Activated naive CD4-positive, alpha-beta T cell treated with anti-CD3 and anti-CD28 coated beads, Interleukin-2, amount 50 U/mL, for 72 hours (primary cell): ENCODE measurements around the gene TACC2. TPM values are rescaled to one million over a fixed set of nuclear protein-coding genes. Genes with fewer than 3 reads are reported as not detected.
"Not testable (repeated sequence)": the region's sequence is repeated elsewhere in the genome, so short reads cannot be mapped to it uniquely, and the experiment has no call there.

Experiments used
- ATAC-seq, 2 donors: fragments of 150-1000 bp; cut with Tn5 transposase; 2 replicates each; pipeline ENCODE4 v1.10.0; 2021; ENCODE audit warnings: mild to moderate bottlenecking in 2 of 2, moderate library complexity in 2 of 2
- DNase-seq, 2 donors: peaks; one replicate each; pipeline ENCODE4 v3.0.0; 2021 to 2022; ENCODE audit warnings: low spot score in 2 of 2
- H3K27ac Mint-ChIP-seq, 2 donors: one replicate each; pipeline ENCODE4 v1.8.0; 2022; ENCODE audit warnings: mild to moderate bottlenecking in 2 of 2, mixed read lengths in 2 of 2
- H3K36me3 Mint-ChIP-seq, 2 donors: one replicate each; pipeline ENCODE4 v1.8.0; 2022; ENCODE audit warnings: mixed read lengths in 2 of 2
- H3K9me3 Mint-ChIP-seq, 2 donors: one replicate each; pipeline ENCODE4 v1.8.0; 2022; ENCODE audit warnings: mixed read lengths in 2 of 2
- total RNA-seq, 2 donors: library from RNA; stranded (reverse); gene quantifications; one replicate each; pipeline ENCODE4 v1.2.3, GENCODE V29; 2022

Gene TACC2
- total RNA-seq, 2 donors from 2014 or later = not detected

DNA sequence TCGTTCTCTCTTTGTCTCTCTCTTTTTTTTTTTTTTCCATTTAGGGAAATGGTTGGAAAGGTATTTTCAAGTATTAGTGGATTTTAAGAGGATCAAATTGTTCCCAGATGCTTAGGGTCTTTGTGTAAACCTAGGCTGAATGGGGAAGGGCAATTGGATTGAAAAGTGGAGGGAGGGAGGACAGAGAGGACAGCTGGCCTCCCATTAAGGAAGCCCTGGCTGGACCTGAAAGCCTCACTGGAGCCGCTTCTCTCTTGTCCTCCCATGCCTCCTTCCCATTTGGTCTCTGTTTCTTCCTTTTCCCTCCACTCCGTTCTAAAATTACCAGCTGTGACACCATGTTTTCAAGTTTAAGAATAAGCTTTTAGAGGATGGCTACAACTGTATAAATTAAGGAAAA, 104.1 kb downstream of the TACC2 start:
- Mint-ChIP-seq H3K36me3 (no peaks in the 10 kb centered on the region), H3K27ac (no peak overlapping the region), H3K9me3 (no peaks in the 10 kb centered on the region)
- no peak for DNase-seq
- no peak for ATAC-seq

DNA sequence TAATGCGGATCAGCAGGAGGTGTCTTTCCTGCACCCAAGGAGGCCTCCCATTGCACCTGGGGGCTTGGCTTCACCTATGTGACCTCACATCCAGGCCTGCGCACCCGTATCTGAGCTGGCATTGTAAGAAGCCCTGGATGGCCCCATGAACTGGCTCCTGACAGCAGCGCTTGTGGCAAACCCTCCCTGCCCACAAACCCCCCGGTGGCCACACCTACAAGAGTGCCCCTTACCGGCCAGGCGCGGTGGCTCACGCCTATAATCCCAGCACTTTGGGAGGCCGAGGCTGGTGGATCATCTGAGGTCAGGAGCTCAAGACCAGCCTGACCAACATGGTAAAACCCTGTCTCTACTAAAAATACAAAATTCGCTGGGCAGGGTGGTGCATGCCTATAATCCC, 107.2 kb downstream of the TACC2 start:
- not testable (repeated sequence) for DNase-seq, H3K36me3 Mint-ChIP-seq, H3K27ac Mint-ChIP-seq, ATAC-seq, H3K9me3 Mint-ChIP-seq

GRCh38 chr10:122096705-122097104, 107.7 kb downstream of the TACC2 start:
- no peaks in the 10 kb centered on the region for H3K9me3 Mint-ChIP-seq
- DNase-seq (no peak), ATAC-seq (no peak)
- H3K27ac Mint-ChIP-seq = no peak overlapping the region
- H3K36me3 Mint-ChIP-seq = no peaks in the 10 kb centered on the region

- DNase-seq = no peak
- Mint-ChIP-seq H3K27ac (no peak overlapping the region), H3K9me3 (no peaks in the 10 kb centered on the region), H3K36me3 (no peaks in the 10 kb centered on the region)
- ATAC-seq = no peak
Observed at GRCh38 chr10:122097935-122098334, 109.0 kb downstream of the TACC2 start.

DNA sequence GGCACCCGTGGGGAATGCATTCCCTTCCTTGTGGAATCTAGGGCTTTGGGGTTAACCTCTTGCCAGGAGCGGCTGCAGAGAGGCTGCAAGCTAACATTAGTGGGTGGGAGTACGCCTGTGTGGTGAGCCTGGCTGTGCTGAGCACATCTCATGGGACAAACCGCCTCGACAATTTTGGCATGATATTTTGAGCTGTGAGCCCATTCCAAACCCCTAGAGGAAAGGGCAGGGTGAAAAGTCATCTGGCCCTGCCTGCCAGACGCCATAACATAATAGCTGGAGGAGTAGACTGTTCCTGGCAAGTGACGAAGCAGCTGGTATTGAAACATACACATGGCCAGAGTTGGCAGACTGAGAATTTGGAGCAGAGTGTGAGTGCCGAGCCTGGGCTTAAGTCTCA, 110.0 kb downstream of the TACC2 start:
- H3K9me3 Mint-ChIP-seq = no peaks in the 10 kb centered on the region
- DNase-seq (no peak), ATAC-seq (no peak)
- H3K27ac Mint-ChIP-seq = no peak overlapping the region
- no peaks in the 10 kb centered on the region for H3K36me3 Mint-ChIP-seq

DNA sequence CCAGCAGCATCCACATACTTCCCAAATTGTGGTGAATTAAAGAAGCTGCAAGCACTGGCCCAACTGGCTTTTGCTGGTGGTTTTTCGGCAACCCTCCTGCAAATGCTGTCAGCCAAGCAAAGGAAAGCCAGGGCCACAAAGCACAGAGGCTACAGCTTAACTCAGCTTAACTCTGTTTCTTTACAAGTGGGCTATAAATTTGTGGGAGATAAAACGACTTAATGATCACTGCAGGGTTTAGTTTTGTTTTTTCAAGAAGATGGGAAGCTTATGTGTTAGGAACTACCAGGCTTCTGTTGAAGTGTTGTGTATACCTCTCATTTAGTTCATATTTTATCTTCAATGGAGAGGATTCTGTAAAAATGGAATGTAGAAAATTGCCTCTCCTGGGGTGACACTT, 110.6 kb downstream of the TACC2 start:
- DNase-seq = no peak
- no peak overlapping the region for H3K27ac Mint-ChIP-seq
- ATAC-seq = no peak
- no peaks in the 10 kb centered on the region for H3K9me3 Mint-ChIP-seq
- no peaks in the 10 kb centered on the region for H3K36me3 Mint-ChIP-seq

DNA sequence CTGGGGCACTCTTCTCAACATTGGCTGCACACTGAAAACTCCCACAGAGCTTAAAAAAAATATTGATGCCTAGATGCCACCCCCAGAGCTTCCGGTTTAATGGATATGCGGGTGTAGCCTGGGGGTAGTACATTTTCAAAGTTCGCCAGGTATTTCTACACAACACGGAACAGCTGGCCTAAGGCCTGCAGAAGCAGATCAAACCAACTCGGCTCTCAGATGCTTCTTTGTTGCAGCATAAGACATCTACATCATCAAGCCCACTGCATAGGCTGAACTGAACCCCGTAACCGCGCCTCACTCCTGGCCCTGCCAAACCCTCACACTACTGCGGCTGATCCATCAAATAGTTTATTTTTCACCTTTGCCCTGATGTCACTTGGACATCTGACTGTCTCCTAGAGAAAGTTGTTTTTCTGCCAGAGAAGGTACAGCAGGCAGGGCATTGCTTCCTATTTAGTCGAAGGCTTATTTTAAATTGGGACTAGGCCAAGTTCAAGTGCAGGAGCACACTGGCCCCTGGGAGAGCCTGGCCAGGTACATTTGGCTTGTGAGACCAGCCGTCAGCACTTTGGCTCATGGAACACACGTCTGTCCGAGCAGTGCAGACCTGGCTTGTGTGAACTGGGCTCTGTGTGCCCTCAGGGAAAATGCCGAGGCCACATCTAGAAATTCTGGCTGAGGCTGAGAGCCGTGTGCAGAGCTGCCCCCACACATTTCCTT, 113.3 kb downstream of the TACC2 start:
- H3K36me3 Mint-ChIP-seq = no peaks in the 10 kb centered on the region
- no peak overlapping the region for H3K27ac Mint-ChIP-seq
- H3K9me3 Mint-ChIP-seq = no peaks in the 10 kb centered on the region
- DNase-seq = no peak
- no peak for ATAC-seq

DNA sequence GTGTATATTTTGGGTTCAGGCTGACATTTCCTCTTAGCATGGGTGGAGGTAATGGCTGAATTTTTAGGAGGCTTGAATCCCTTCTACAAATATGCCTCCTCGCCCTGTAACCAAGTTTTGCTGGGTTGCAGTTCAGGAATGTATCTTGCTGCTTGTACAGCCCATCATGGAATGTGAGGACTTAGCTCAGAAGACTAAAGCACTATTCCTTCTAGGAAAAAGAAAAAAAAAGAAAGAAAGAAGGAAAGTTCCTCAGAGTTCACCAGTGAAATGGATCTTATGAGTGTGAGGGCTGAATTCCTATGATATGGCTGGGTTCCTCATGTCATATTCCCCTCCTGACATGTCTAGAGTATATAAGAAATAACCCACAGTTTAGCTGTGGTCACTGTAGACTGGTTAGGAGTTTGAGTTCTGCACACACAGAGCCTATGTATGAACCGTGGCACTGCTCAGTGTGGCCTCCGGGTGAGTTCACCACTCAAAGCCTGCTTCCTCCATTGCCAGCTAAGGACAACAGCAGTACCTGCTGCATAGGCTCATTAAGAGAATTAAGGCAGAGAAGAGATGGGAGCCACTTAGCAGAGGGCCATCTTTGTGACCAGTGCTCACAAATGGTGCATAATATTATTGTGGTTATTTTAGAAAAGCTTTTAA, 114.0 kb downstream of the TACC2 start:
- H3K27ac Mint-ChIP-seq = no peak overlapping the region
- no peaks in the 10 kb centered on the region for H3K9me3 Mint-ChIP-seq
- no peak for ATAC-seq

GRCh38 chr10:122103592-122103991, 114.6 kb downstream of the TACC2 start:
- DNase-seq (no peak), ATAC-seq (no peak)
- H3K36me3 Mint-ChIP-seq = no peaks in the 10 kb centered on the region
- no peaks in the 10 kb centered on the region for H3K9me3 Mint-ChIP-seq
- H3K27ac Mint-ChIP-seq = no peak overlapping the region

More for the DNA sequence above, 114.0 kb downstream of the TACC2 start:
- H3K36me3 Mint-ChIP-seq = no peaks in the 10 kb centered on the region
- no peak for DNase-seq

DNA sequence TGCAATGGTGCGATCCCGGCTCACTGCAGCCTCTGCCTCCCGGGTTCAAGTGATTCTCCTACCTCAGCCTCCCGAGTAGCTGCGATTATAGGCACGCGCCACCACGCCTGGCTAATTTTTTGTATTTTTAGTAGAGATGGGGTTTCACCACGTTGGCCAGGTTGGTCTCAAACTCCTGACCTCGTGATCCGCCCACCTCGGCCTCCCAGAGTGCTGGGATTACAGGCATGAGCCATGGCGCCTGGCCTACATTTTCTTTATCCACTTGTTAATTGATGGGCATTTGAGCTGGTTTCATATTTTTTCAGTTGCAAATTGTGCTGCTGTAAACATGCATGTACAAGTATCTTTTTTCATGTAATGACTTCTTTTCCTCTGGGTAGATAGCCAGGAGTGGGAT, 119.8 kb downstream of the TACC2 start:
- H3K36me3 Mint-ChIP-seq, DNase-seq, H3K9me3 Mint-ChIP-seq, ATAC-seq, H3K27ac Mint-ChIP-seq: not testable (repeated sequence)

- no peak overlapping the region for H3K27ac Mint-ChIP-seq
- no peaks in the 10 kb centered on the region for H3K9me3 Mint-ChIP-seq
- no peaks in the 10 kb centered on the region for H3K36me3 Mint-ChIP-seq
- DNase-seq (no peak), ATAC-seq (peak in 1 of 2 donors; percentile 62)
Observed at GRCh38 chr10:122112021-122112616, 123.2 kb downstream of the TACC2 start.

- ATAC-seq (peak in 1 of 2 donors; percentile 34), DNase-seq (peak in 1 of 2 donors; percentile 10)
- no peak overlapping the region for H3K27ac Mint-ChIP-seq
- no peaks in the 10 kb centered on the region for H3K36me3 Mint-ChIP-seq
- H3K9me3 Mint-ChIP-seq = no peaks in the 10 kb centered on the region
Observed at GRCh38 chr10:122112625-122113160, 123.7 kb downstream of the TACC2 start.

- DNase-seq = peak in 1 of 2 donors; percentile 28
- Mint-ChIP-seq H3K27ac (no peak overlapping the region), H3K36me3 (no peaks in the 10 kb centered on the region), H3K9me3 (no peaks in the 10 kb centered on the region)
- peak in 1 of 2 donors; percentile 71 for ATAC-seq
Observed at GRCh38 chr10:122113161-122113944, 124.4 kb downstream of the TACC2 start.

DNA sequence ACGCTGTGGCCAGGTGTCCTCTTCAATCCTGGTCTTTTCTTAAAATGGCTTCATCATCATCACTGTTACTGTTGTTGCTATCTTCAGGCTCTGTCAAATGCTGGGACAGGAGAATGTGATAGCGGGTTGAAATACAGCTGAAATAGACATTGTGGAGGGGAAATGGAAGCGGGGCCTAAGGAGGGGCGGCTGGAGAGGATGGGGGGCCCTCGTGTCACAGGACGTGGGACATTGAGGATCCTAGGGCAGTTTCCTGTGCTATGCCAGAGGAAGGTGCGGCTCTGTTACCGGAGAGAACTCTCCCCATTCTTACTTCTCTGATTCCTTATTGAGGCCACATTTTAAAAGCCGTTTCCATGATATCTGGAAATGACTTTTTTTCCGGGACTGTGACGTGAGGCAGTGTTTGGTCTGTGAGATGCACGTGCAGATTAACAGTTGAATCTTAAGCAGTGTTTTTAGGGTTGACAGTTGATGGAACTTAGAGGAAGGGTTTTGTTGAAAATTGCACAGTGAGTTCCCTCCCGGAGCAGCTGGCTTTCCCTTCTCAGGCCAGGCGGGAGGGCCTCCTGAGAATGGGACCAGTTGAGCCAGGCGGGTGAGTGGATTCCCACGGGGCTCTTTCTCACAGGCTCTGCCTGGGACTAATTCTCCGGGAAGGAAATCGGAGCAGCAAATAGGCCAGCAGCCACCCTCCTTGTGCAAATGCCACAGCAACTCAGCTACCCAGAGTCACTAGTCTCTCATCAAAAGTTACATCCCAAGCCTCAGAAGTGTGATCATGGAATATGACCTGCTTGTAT, 125.2 kb downstream of the TACC2 start:
- no peak for DNase-seq
- Mint-ChIP-seq H3K27ac (no peak overlapping the region), H3K36me3 (no peaks in the 10 kb centered on the region), H3K9me3 (no peaks in the 10 kb centered on the region)
- ATAC-seq = no peak

- no peak for DNase-seq
- H3K9me3 Mint-ChIP-seq = no peaks in the 10 kb centered on the region
- no peak for ATAC-seq
- H3K36me3 Mint-ChIP-seq = no peaks in the 10 kb centered on the region
- H3K27ac Mint-ChIP-seq = no peak overlapping the region
Observed at GRCh38 chr10:122115874-122116273, 126.9 kb downstream of the TACC2 start.

DNA sequence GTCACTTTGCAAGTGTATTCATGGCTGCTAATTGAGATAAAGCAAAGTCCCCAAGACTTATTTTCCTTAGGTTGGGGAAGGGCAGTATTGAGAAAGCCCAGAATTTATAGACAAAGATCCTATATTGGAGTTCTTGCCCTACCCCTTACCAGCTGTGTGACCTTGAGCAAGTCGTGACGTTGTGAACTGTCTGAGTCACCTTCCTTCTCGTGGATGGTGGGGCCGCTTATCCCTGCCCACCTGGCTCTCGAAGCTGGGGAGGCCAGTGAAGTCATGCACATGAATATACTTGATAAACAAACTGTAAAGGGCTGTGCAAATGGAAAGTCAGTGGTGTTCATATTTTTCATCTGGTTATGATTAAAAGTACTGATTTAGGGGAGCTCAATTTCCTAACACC, 127.4 kb downstream of the TACC2 start:
- Mint-ChIP-seq H3K36me3 (no peaks in the 10 kb centered on the region), H3K9me3 (no peaks in the 10 kb centered on the region), H3K27ac (no peak overlapping the region)
- ATAC-seq (no peak), DNase-seq (no peak)
